SU-DHL-6 (cell line): ENCODE data around the gene ERMP1.

Experiments
- H2AFZ ChIP-seq: fragments of 200-600 bp; sonication (generic); 2 replicates; pipeline ENCODE4 v1.6.1; 2014; ENCODE audit warnings: low read depth, mild to moderate bottlenecking, moderate library complexity, mixed read lengths, antibody characterized with exemption, low read length; ENCODE audit not compliant: severe bottlenecking
- H3F3A ChIP-seq: fragments of 200-600 bp; shearing (Covaris generic); 2 replicates; pipeline ENCODE4 v1.6.0; 2016; ENCODE audit warnings: antibody characterized with exemption, mild to moderate bottlenecking; ENCODE audit not compliant: insufficient read depth
- H3K27ac ChIP-seq: fragments of 200-600 bp; sonication (generic); 2 replicates; pipeline ENCODE4 v1.5.1; 2016; ENCODE audit warnings: low read depth, mild to moderate bottlenecking, low read length, moderate library complexity, mixed read lengths
- H3K27me3 ChIP-seq: fragments of 200-600 bp; sonication (generic), shearing (Covaris generic); 2 replicates; pipeline ENCODE4 v1.6.0; 2014; ENCODE audit warnings: mild to moderate bottlenecking, low read length
- H3K36me3 ChIP-seq: fragments of 200-600 bp; sonication (generic); 2 replicates; pipeline ENCODE4 v1.6.1; 2014; ENCODE audit warnings: mild to moderate bottlenecking, low read length, mixed read lengths
- H3K4me2 ChIP-seq: fragments of 300-600, 200-600 bp; shearing (Covaris generic), sonication (generic); 2 replicates; pipeline ENCODE4 v1.6.0; 2014; ENCODE audit warnings: low read length, low read depth, mild to moderate bottlenecking; ENCODE audit not compliant: poor library complexity, severe bottlenecking
- H3K4me3 ChIP-seq: fragments of 200-600 bp; sonication (generic); 2 replicates; pipeline ENCODE4 v1.5.1; 2014; ENCODE audit warnings: antibody characterized with exemption, low read length, mild to moderate bottlenecking, mixed read lengths; ENCODE audit not compliant: insufficient read depth, poor library complexity, severe bottlenecking
- H3K79me2 ChIP-seq: fragments of 200-600 bp; sonication (generic); 2 replicates; pipeline ENCODE4 v1.6.1; 2014; ENCODE audit warnings: mild to moderate bottlenecking, low read length, moderate library complexity; ENCODE audit not compliant: insufficient read depth
- H3K9ac ChIP-seq: fragments of 200-600 bp; sonication (generic); 2 replicates; pipeline ENCODE4 v1.7.0; 2014; ENCODE audit warnings: mild to moderate bottlenecking, low read length
- H3K9me2 ChIP-seq: fragments of 200-600 bp; sonication (generic); replicated peaks from 2 replicates; pipeline ENCODE4 v1.6.1; 2014; ENCODE audit warnings: low read length; ENCODE audit not compliant: insufficient read depth
- H3K9me3 ChIP-seq: fragments of 200-600 bp; sonication (generic); 2 replicates; pipeline ENCODE4 v1.6.1; 2014; ENCODE audit warnings: low read length, mixed read lengths; ENCODE audit not compliant: insufficient read depth
- H4K20me1 ChIP-seq: fragments of 200-600 bp; sonication (generic); 2 replicates; pipeline ENCODE4 v1.6.1; 2014; ENCODE audit warnings: low read depth, mild to moderate bottlenecking, antibody characterized with exemption, low read length, moderate library complexity, mixed read lengths
- EZH2phosphoT487 ChIP-seq: fragments of 200-600 bp; sonication (generic), shearing (Covaris generic); conservative IDR thresholded peaks from 2 replicates; pipeline ENCODE4 v1.6.1; 2018; ENCODE audit warnings: mild to moderate bottlenecking, antibody characterized with exemption, low read length, moderate library complexity, mixed read lengths
- TF ChIP-seq, protein P1 (sequence below): fragments of 200-600 bp; sonication (generic); IDR thresholded peaks from one replicate; pipeline ENCODE4 v1.5.1; 2017; ENCODE audit warnings: antibody characterized with exemption, mild to moderate bottlenecking, low read length, moderate library complexity; ENCODE audit not compliant: insufficient read depth, poor library complexity, severe bottlenecking

The ERMP1 gene

GRCh38 chr9:5756633-5757032 is 76.3 kb downstream of the ERMP1 start:
- Histone ChIP-seq H3K9ac (no peak overlapping the region), H3K79me2 (no peaks in the 10 kb centered on the region), H3K36me3 (peaks cover 59% of the 10 kb centered on the region), H3F3A (peaks cover 9% of the 10 kb centered on the region; the same call in 1 of the 2 replicates), H4K20me1 (no peaks in the 10 kb centered on the region), H3K27me3 (no peaks in the 10 kb centered on the region), H3K27ac (no peak overlapping the region), H2AFZ (no peak overlapping the region), H3K4me3 (no peak overlapping the region), H3K4me2 (no peak overlapping the region), H3K9me2 (no peaks in the 10 kb centered on the region), H3K9me3 (no peaks in the 10 kb centered on the region)
- TF ChIP-seq EZH2phosphoT487: no peak
- TF ChIP-seq, protein P1, sequence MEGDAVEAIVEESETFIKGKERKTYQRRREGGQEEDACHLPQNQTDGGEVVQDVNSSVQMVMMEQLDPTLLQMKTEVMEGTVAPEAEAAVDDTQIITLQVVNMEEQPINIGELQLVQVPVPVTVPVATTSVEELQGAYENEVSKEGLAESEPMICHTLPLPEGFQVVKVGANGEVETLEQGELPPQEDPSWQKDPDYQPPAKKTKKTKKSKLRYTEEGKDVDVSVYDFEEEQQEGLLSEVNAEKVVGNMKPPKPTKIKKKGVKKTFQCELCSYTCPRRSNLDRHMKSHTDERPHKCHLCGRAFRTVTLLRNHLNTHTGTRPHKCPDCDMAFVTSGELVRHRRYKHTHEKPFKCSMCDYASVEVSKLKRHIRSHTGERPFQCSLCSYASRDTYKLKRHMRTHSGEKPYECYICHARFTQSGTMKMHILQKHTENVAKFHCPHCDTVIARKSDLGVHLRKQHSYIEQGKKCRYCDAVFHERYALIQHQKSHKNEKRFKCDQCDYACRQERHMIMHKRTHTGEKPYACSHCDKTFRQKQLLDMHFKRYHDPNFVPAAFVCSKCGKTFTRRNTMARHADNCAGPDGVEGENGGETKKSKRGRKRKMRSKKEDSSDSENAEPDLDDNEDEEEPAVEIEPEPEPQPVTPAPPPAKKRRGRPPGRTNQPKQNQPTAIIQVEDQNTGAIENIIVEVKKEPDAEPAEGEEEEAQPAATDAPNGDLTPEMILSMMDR: no peak

DNA sequence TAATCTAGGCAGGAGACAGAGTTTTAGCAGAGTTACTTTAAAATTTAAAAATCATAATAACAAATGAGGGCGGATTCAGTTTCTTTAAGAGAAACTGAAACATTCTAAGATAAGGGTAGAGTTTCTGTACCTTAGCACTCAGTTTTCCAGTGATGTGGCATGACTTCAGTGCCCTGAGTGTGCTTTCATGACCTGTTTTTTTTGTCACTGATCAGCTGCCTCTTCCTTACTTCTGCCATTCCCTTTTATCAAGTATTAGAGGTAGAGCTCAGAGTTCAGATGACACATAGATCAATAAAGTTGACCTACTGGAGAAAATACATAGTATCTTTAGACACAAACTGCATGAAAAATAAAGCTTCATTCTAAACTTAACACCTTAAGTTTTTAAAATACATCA is 82.3 kb downstream of the ERMP1 start:
- Histone ChIP-seq H3F3A (no peaks in the 10 kb centered on the region), H3K27me3 (no peaks in the 10 kb centered on the region), H2AFZ (no peak overlapping the region), H3K9me3 (no peaks in the 10 kb centered on the region), H4K20me1 (no peaks in the 10 kb centered on the region), H3K9me2 (no peaks in the 10 kb centered on the region), H3K4me2 (no peak overlapping the region), H3K27ac (no peak overlapping the region), H3K36me3 (peaks cover 65% of the 10 kb centered on the region), H3K9ac (no peak overlapping the region), H3K79me2 (no peaks in the 10 kb centered on the region), H3K4me3 (no peak overlapping the region)
- no peak for TF ChIP-seq EZH2phosphoT487
- TF ChIP-seq, protein P1: no peak

GRCh38 chr9:5749306-5749705 is 83.6 kb downstream of the ERMP1 start:
- no peak overlapping the region for H3K4me2 ChIP-seq
- peaks cover 70% of the 10 kb centered on the region for H3K36me3 ChIP-seq
- no peaks in the 10 kb centered on the region for H3K9me2 ChIP-seq
- H2AFZ ChIP-seq: no peak overlapping the region
- H4K20me1 ChIP-seq: no peaks in the 10 kb centered on the region
- H3K79me2 ChIP-seq: no peaks in the 10 kb centered on the region
- no peaks in the 10 kb centered on the region for H3F3A ChIP-seq
- H3K9ac ChIP-seq: no peak overlapping the region
- no peak overlapping the region for H3K4me3 ChIP-seq
- H3K27me3 ChIP-seq: no peaks in the 10 kb centered on the region
- TF ChIP-seq EZH2phosphoT487: no peak
- TF ChIP-seq, protein P1: no peak
- no peak overlapping the region for H3K27ac ChIP-seq
- H3K9me3 ChIP-seq: no peaks in the 10 kb centered on the region
